ENCODE data around the gene ZNF414. TPM values are rescaled to one million over a fixed set of nuclear protein-coding genes. Genes with fewer than 3 reads are reported as not detected.

Gene ZNF414
- total RNA-seq, 1 donor from 2014 or later = 27.5 TPM

- no peaks in the 10 kb centered on the region for H3K36me3 ChIP-seq
- peak overlapping the region; percentile 56 to 68 for H3K4me3 ChIP-seq
- peak overlapping the region; percentile 54 for H3K27ac ChIP-seq
- DNase-seq (ENCODE audit: extremely low spot score in 2 of 2) = no peak
- peaks cover 14% of the 10 kb centered on the region for H3K4me1 ChIP-seq
- H3K27me3 ChIP-seq = no peaks in the 10 kb centered on the region
- intact Hi-C loops (cut with DNase I) = loop anchor here (10.0 kb wide), 1 partner anchor 151 kb away; no protein-coding TSS in a partner anchor
- H3K9me3 ChIP-seq = no peaks in the 10 kb centered on the region
- no peak for TF ChIP-seq POLR2A (IDR thresholded peaks at IDR 0.05)
- TF ChIP-seq POLR2AphosphoS5 (IDR thresholded peaks at IDR 0.05; ENCODE audit: insufficient read depth in 1 of 2, low read depth in 1 of 2) = peak; percentile 37 to 51
- TF ChIP-seq CTCF (IDR thresholded peaks at IDR 0.05) = peak; percentile 56 to 98 (median 77)
Measured at GRCh38 chr19:8505680-8506401, 8.1 kb downstream of the ZNF414 start.

- H3K36me3 ChIP-seq = no peaks in the 10 kb centered on the region
- H3K9me3 ChIP-seq = no peaks in the 10 kb centered on the region
- DNase-seq (ENCODE audit: extremely low spot score in 2 of 2) = no peak
- no peak overlapping the region for H3K27ac ChIP-seq
- H3K27me3 ChIP-seq = no peaks in the 10 kb centered on the region
- intact Hi-C loops (cut with DNase I) = loop anchor here (10.0 kb wide), 1 partner anchor 150 kb away; no protein-coding TSS in a partner anchor
- no peak for TF ChIP-seq CTCF (IDR thresholded peaks at IDR 0.05)
- no peak for TF ChIP-seq POLR2A (IDR thresholded peaks at IDR 0.05)
- no peak for TF ChIP-seq POLR2AphosphoS5 (IDR thresholded peaks at IDR 0.05; ENCODE audit: insufficient read depth in 1 of 2, low read depth in 1 of 2)
- no peak overlapping the region for H3K4me3 ChIP-seq
- H3K4me1 ChIP-seq = peaks cover 14% of the 10 kb centered on the region
Measured at GRCh38 chr19:8504919-8505318, 9.0 kb downstream of the ZNF414 start.

GRCh38 chr19:8504171-8504570 lies 9.8 kb downstream of the ZNF414 start:
- Histone ChIP-seq H3K4me3 (no peak overlapping the region), H3K4me1 (peaks cover 14% of the 10 kb centered on the region), H3K27me3 (no peaks in the 10 kb centered on the region), H3K9me3 (no peaks in the 10 kb centered on the region), H3K36me3 (no peaks in the 10 kb centered on the region), H3K27ac (no peak overlapping the region)
- intact Hi-C loops (cut with DNase I) = loop anchor here (10.0 kb wide), 1 partner anchor 149 kb away; no protein-coding TSS in a partner anchor
- TF ChIP-seq CTCF (IDR thresholded peaks at IDR 0.05) (no peak), POLR2A (IDR thresholded peaks at IDR 0.05) (no peak), POLR2AphosphoS5 (IDR thresholded peaks at IDR 0.05; ENCODE audit: insufficient read depth in 1 of 2, low read depth in 1 of 2) (no peak)
- no peak for DNase-seq (ENCODE audit: extremely low spot score in 2 of 2)

GRCh38 chr19:8503510-8503909 lies 10.5 kb downstream of the ZNF414 start:
- TF ChIP-seq POLR2AphosphoS5 (IDR thresholded peaks at IDR 0.05; ENCODE audit: insufficient read depth in 1 of 2, low read depth in 1 of 2) (no peak), CTCF (IDR thresholded peaks at IDR 0.05) (no peak), POLR2A (IDR thresholded peaks at IDR 0.05) (no peak)
- Histone ChIP-seq H3K27ac (no peak overlapping the region), H3K36me3 (no peaks in the 10 kb centered on the region), H3K4me1 (peaks cover 14% of the 10 kb centered on the region), H3K27me3 (no peaks in the 10 kb centered on the region), H3K4me3 (no peak overlapping the region), H3K9me3 (no peaks in the 10 kb centered on the region)
- intact Hi-C loops (cut with DNase I) = loop anchor here (10.0 kb wide), 1 partner anchor 149 kb away; no protein-coding TSS in a partner anchor
- DNase-seq (ENCODE audit: extremely low spot score in 2 of 2) = no peak

- intact Hi-C loops (cut with DNase I) = loop anchor here (10.0 kb wide), 1 partner anchor 147 kb away; no protein-coding TSS in a partner anchor
- no peak for DNase-seq (ENCODE audit: extremely low spot score in 2 of 2)
- Histone ChIP-seq H3K4me3 (no peak overlapping the region), H3K9me3 (no peaks in the 10 kb centered on the region), H3K27me3 (no peaks in the 10 kb centered on the region), H3K4me1 (peaks cover 14% of the 10 kb centered on the region), H3K27ac (no peak overlapping the region), H3K36me3 (no peaks in the 10 kb centered on the region)
- no peak for TF ChIP-seq POLR2A (IDR thresholded peaks at IDR 0.05)
- no peak for TF ChIP-seq POLR2AphosphoS5 (IDR thresholded peaks at IDR 0.05; ENCODE audit: insufficient read depth in 1 of 2, low read depth in 1 of 2)
- TF ChIP-seq CTCF (IDR thresholded peaks at IDR 0.05) = no peak
Measured at GRCh38 chr19:8501981-8502380, 12.0 kb downstream of the ZNF414 start.
